IMR-90 (cell line): ENCODE measurements around the gene DGKE. TPM values are rescaled to one million over a fixed set of nuclear protein-coding genes. Genes with fewer than 3 reads are reported as not detected.

Source experiments
- ATAC-seq: fragments of 200-7000 bp; cut with Tn5 transposase; 2 replicates; pipeline ENCODE4 v1.9.1; 2020; ENCODE audit warnings: low read depth, mild to moderate bottlenecking, moderate library complexity
- BruUV-seq: library from RNA; stranded (reverse); fragments of 400-500 nt; replicated peaks from 2 replicates; lab custom pipeline; 2021; lab: Mats Ljungman, UMichigan
- CTCF ChIA-PET: fragments of 300-600 bp; formaldehyde crosslinking; extraction: SDS; loops from one replicate; lab custom pipeline; 2021; ENCODE audit warnings: antibody characterized with exemption; lab: Yijun Ruan, JAX
- POLR2A ChIA-PET: fragments of 300-600 bp; sonication (Branson Sonifier 250); formaldehyde crosslinking; loops from one replicate; lab custom pipeline; 2022; ENCODE audit warnings: antibody characterized with exemption; ENCODE audit not compliant: unreplicated experiment; lab: Charles Lee
- DNase-seq: peaks from one replicate; pipeline ENCODE4 v3.0.0; 2013
- H2AFZ ChIP-seq: replicated peaks from 2 replicates; pipeline ENCODE3; 2013; ENCODE audit warnings: low read length, mild to moderate bottlenecking; ENCODE audit not compliant: poor library complexity
- H2AK5ac ChIP-seq: 2 replicates; pipeline ENCODE4 v1.6.1; 2013; ENCODE audit warnings: low read depth, low read length, inconsistent platforms
- H2AK9ac ChIP-seq: replicated peaks from 2 replicates; pipeline ENCODE3; 2013; ENCODE audit warnings: mild to moderate bottlenecking, low read depth, low read length, moderate library complexity; ENCODE audit not compliant: poor library complexity
- H2BK120ac ChIP-seq: 2 replicates; pipeline ENCODE4 v1.6.1; 2013; ENCODE audit warnings: low read depth, low read length, inconsistent platforms
- H2BK15ac ChIP-seq: 3 replicates; pipeline ENCODE4 v1.6.1; 2013; ENCODE audit warnings: low read depth, low read length, inconsistent platforms
- H2BK20ac ChIP-seq: 2 replicates; pipeline ENCODE4 v1.6.1; 2013; ENCODE audit warnings: low read depth, mild to moderate bottlenecking, inconsistent platforms, low read length, moderate library complexity
- H2BK5ac ChIP-seq: 2 replicates; pipeline ENCODE4 v1.6.1; 2013; ENCODE audit warnings: mild to moderate bottlenecking, low read depth, low read length, inconsistent platforms; ENCODE audit not compliant: poor library complexity, severe bottlenecking
- H3K14ac ChIP-seq: replicated peaks from 2 replicates; pipeline ENCODE4 v1.6.1; 2013; ENCODE audit warnings: low read depth, low read length, inconsistent platforms
- H3K18ac ChIP-seq: 2 replicates; pipeline ENCODE4 v1.6.1; 2013; ENCODE audit warnings: low read depth, low read length, control low read depth
- H3K23ac ChIP-seq: 2 replicates; pipeline ENCODE4 v1.6.1; 2013; ENCODE audit warnings: low read depth, low read length, inconsistent platforms
- H3K27ac ChIP-seq: 2 replicates; pipeline ENCODE4 v1.5.1; 2013; ENCODE audit warnings: mild to moderate bottlenecking, control low read depth, low read length; ENCODE audit not compliant: insufficient read depth
- H3K27me3 ChIP-seq: 2 replicates; pipeline ENCODE4 v1.6.1; 2013; ENCODE audit warnings: low read length; ENCODE audit not compliant: control insufficient read depth, insufficient read depth
- H3K36me3 ChIP-seq: 2 replicates; pipeline ENCODE4 v1.6.1; 2013; ENCODE audit warnings: low read length, mixed read lengths; ENCODE audit not compliant: control insufficient read depth, insufficient read depth
- H3K4ac ChIP-seq: 2 replicates; pipeline ENCODE4 v1.6.1; 2013; ENCODE audit warnings: low read depth, low read length, inconsistent platforms
- H3K4me1 ChIP-seq: 2 replicates; pipeline ENCODE4 v1.6.1; 2013; ENCODE audit warnings: low read length, mixed read lengths; ENCODE audit not compliant: control insufficient read depth, insufficient read depth
- H3K4me2 ChIP-seq: 2 replicates; pipeline ENCODE4 v1.6.1; 2013; ENCODE audit warnings: low read depth, mild to moderate bottlenecking, control low read depth, low read length, moderate library complexity
- H3K4me3 ChIP-seq: 2 replicates; pipeline ENCODE4 v1.5.1; 2013; ENCODE audit warnings: low read depth, mild to moderate bottlenecking, control low read depth, low read length, moderate library complexity; ENCODE audit not compliant: insufficient read depth
- H3K56ac ChIP-seq: 2 replicates; pipeline ENCODE4 v1.6.1; 2013; ENCODE audit warnings: low read length, inconsistent platforms; ENCODE audit not compliant: insufficient read depth; ENCODE audit errors: extremely low read depth
- H3K79me1 ChIP-seq, 2 experiments: 2 replicates each; pipeline ENCODE4 v1.6.1; 2013; ENCODE audit warnings: low read length in 2 of 2, inconsistent platforms in 1 of 2, low read depth in 1 of 2
- H3K9ac ChIP-seq: 2 replicates; pipeline ENCODE4 v1.6.1; 2013; ENCODE audit warnings: low read depth, low read length, control low read depth
- H3K9me1 ChIP-seq: 2 replicates; pipeline ENCODE4 v1.6.1; 2013; ENCODE audit warnings: low read length, inconsistent platforms; ENCODE audit not compliant: insufficient read depth
- H3K9me3 ChIP-seq: 2 replicates; pipeline ENCODE4 v1.6.1; 2013; ENCODE audit warnings: low read length; ENCODE audit not compliant: control insufficient read depth, insufficient read depth
- H4K20me1 ChIP-seq: 2 replicates; pipeline ENCODE4 v1.6.1; 2013; ENCODE audit warnings: low read length, inconsistent platforms; ENCODE audit not compliant: insufficient read depth
- H4K5ac ChIP-seq: 2 replicates; pipeline ENCODE4 v1.6.1; 2013; ENCODE audit warnings: mild to moderate bottlenecking, low read depth, low read length, control low read depth
- H4K8ac ChIP-seq, 2 experiments: 2 replicates each; pipeline ENCODE4 v1.6.1; 2013; ENCODE audit warnings: low read depth in 2 of 2, low read length in 2 of 2, control low read depth in 1 of 2, inconsistent platforms in 1 of 2
- H4K91ac ChIP-seq: 2 replicates; pipeline ENCODE4 v1.6.1; 2013; ENCODE audit warnings: low read depth, low read length, inconsistent platforms; ENCODE audit not compliant: insufficient read depth
- CEBPB ChIP-seq: IDR thresholded peaks from 2 replicates; pipeline ENCODE4 v1.6.1; 2012; ENCODE audit warnings: low read depth, low read length, improper control_type of control experiment
- CHD1 ChIP-seq: IDR thresholded peaks from 2 replicates; pipeline ENCODE4 v1.6.1; 2012; ENCODE audit warnings: low read depth, low read length, improper control_type of control experiment
- MAFK ChIP-seq: IDR thresholded peaks from 2 replicates; pipeline ENCODE4 v1.6.1; 2012; ENCODE audit warnings: low read depth, low read length, improper control_type of control experiment
- MAZ ChIP-seq: IDR thresholded peaks from 2 replicates; pipeline ENCODE4 v1.6.1; 2012; ENCODE audit warnings: low read depth, mild to moderate bottlenecking, low read length, improper control_type of control experiment, moderate library complexity, borderline replicate concordance
- NFE2L2 ChIP-seq: fragments of 150-350 bp; IDR thresholded peaks from 2 replicates; pipeline ENCODE4 v1.6.1; 2016; ENCODE audit warnings: low read depth, mild to moderate bottlenecking, low read length
- POLR2A ChIP-seq: IDR thresholded peaks from 2 replicates; pipeline ENCODE4 v1.6.1; 2012; ENCODE audit warnings: mild to moderate bottlenecking, low read depth, low read length
- RAD21 ChIP-seq: IDR thresholded peaks from 2 replicates; pipeline ENCODE4 v1.6.1; 2012; ENCODE audit warnings: low read length, improper control_type of control experiment
- SMC3 ChIP-seq: fragments of 150-350 bp; IDR thresholded peaks from 2 replicates; pipeline ENCODE4 v1.6.1; 2016; ENCODE audit warnings: low read depth, mild to moderate bottlenecking, antibody characterized with exemption, low read length, moderate library complexity
- WGBS, 2 experiments: methylation state at CpG; one replicate each; pipeline versions ENCODE4 v1.1.5 to v1.1.7; 2013; ENCODE audit warnings: missing lambda C conversion rate in 2 of 2; ENCODE audit not compliant: insufficient read length in 1 of 2; ENCODE audit errors: extremely low coverage in 2 of 2; 5-methylcytosine and 5-hydroxymethylcytosine counted together
- dilution Hi-C: fragments of 300-500 bp; cut with HindIII; formaldehyde crosslinking; loops from one replicate; pipeline ENCODE4 v1.14.3; 2018; ENCODE audit warnings: low sequenced_read_pairs; ENCODE audit not compliant: unreplicated experiment
- in situ Hi-C: fragments of 300-500 bp; cut with MboI; formaldehyde crosslinking; loops from 3 replicates; pipeline ENCODE4 v1.14.3; 2019; ENCODE audit warnings: low sequenced_read_pairs, inconsistent platforms, mixed read lengths
- intact Hi-C: fragments of 100-400 bp; cut with micrococcal nuclease; formaldehyde crosslinking; loops from 2 replicates; pipeline ENCODE4 v1.10.0; 2022
- polyA plus RNA-seq, 3 experiments: library from polyadenylated mRNA; depleted of rRNA; stranded (reverse); fragments of >200 nt; gene quantifications; 2 replicates each; pipeline ENCODE4 v1.2.3, GENCODE V29; 2012; ENCODE audit warnings: low replicate concordance in 1 of 3
- total RNA-seq: library from RNA; depleted of rRNA; stranded (reverse); fragments of >200 nt; gene quantifications from 2 replicates; pipeline ENCODE4 v1.2.3, GENCODE V29; 2012
- TF ChIP-seq, protein P1 (sequence below): conservative IDR thresholded peaks from 2 replicates; pipeline ENCODE4 v1.5.1; 2012; ENCODE audit warnings: mild to moderate bottlenecking, low read depth, low read length, improper control_type of control experiment

Gene DGKE
- total and polyA plus RNA-seq, 2 of the 4 experiments (the other 2 are of a cell fraction) = 3.9 to 5.0 TPM

DNA sequence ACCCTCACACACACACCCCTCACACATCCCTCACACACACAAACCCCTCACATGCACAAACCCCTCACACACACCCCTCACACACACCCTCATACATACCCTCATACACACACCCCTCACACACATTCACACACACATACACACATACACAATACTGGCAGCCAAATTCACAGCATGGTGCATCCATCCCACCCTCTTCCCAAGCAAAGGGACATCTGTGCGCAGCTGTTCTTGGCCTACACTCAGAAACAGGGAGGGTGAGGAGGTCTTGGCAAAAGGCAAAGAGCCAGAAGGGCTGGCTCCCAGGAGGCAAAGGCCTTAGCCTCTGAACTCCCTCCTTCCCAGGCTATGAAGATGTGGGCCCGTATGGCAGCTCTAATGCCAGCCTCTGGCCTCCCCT lies 23.6 kb upstream of the DGKE start:
- Histone ChIP-seq H3K4me1 (peaks cover 4% of the 10 kb centered on the region; the same call in 1 of the 2 replicates), H2AK9ac (peak overlapping the region; percentile 31), H2BK15ac (no peak overlapping the region; the same call in 2 of the 3 replicates), H2BK120ac (no peak overlapping the region), H3K4ac (no peak overlapping the region), H4K5ac (no peak overlapping the region), H3K27me3 (no peaks in the 10 kb centered on the region), H3K79me1 (no peaks in the 10 kb centered on the region), H2AK5ac (no peak overlapping the region), H3K23ac (no peak overlapping the region), H3K14ac (no peak overlapping the region), H3K9me3 (no peaks in the 10 kb centered on the region), H2AFZ (peak overlapping the region; percentile 52), H3K4me3 (no peak overlapping the region), H3K9me1 (peaks cover 19% of the 10 kb centered on the region; the same call in 1 of the 2 replicates), H3K4me2 (no peak overlapping the region), H4K20me1 (no peaks in the 10 kb centered on the region), H2BK5ac (peak overlapping the region; percentile 72), H3K18ac (no peak overlapping the region), H3K36me3 (no peaks in the 10 kb centered on the region), H3K27ac (no peak overlapping the region), H4K8ac (no peak overlapping the region), H3K9ac (no peak overlapping the region), H4K91ac (no peak overlapping the region), H2BK20ac (no peak overlapping the region), H3K56ac (no peak overlapping the region)
- ATAC-seq = no peak
- BruUV-seq = no TSS peak
- no CpG with 5 or more reads among the region's 2 CpGs for WGBS, 2 experiments
- CTCF ChIA-PET = no interaction called here
- POLR2A ChIA-PET = no interaction called here
- no peak for DNase-seq
- in situ Hi-C loops (no loop called here), intact Hi-C loops (no loop called here), dilution Hi-C loops (no loop called here)
- TF ChIP-seq POLR2A = no peak
- TF ChIP-seq CEBPB = no peak
- no peak for TF ChIP-seq NFE2L2
- TF ChIP-seq, protein P1, sequence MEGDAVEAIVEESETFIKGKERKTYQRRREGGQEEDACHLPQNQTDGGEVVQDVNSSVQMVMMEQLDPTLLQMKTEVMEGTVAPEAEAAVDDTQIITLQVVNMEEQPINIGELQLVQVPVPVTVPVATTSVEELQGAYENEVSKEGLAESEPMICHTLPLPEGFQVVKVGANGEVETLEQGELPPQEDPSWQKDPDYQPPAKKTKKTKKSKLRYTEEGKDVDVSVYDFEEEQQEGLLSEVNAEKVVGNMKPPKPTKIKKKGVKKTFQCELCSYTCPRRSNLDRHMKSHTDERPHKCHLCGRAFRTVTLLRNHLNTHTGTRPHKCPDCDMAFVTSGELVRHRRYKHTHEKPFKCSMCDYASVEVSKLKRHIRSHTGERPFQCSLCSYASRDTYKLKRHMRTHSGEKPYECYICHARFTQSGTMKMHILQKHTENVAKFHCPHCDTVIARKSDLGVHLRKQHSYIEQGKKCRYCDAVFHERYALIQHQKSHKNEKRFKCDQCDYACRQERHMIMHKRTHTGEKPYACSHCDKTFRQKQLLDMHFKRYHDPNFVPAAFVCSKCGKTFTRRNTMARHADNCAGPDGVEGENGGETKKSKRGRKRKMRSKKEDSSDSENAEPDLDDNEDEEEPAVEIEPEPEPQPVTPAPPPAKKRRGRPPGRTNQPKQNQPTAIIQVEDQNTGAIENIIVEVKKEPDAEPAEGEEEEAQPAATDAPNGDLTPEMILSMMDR = no peak
- TF ChIP-seq SMC3 = no peak
- TF ChIP-seq CHD1 = no peak
- TF ChIP-seq RAD21 = no peak
- TF ChIP-seq MAFK = no peak
- TF ChIP-seq MAZ = no peak
